Embryonic facial prominence (tissue), 1 donor: ENCODE measurements around the gene BORCS8.
"Not testable (repeated sequence)": the region's sequence is repeated elsewhere in the genome, so short reads cannot be mapped to it uniquely, and the experiment has no call there.

Source experiments
- DNase-seq: peaks from one replicate; pipeline ENCODE4 v3.0.0-alpha.2; 2016; ENCODE audit errors: extremely low spot score

BORCS8 gene

GRCh38 chr19:19181488-19181998 is 10.4 kb downstream of the BORCS8 start:
- DNase-seq: no peak

DNA sequence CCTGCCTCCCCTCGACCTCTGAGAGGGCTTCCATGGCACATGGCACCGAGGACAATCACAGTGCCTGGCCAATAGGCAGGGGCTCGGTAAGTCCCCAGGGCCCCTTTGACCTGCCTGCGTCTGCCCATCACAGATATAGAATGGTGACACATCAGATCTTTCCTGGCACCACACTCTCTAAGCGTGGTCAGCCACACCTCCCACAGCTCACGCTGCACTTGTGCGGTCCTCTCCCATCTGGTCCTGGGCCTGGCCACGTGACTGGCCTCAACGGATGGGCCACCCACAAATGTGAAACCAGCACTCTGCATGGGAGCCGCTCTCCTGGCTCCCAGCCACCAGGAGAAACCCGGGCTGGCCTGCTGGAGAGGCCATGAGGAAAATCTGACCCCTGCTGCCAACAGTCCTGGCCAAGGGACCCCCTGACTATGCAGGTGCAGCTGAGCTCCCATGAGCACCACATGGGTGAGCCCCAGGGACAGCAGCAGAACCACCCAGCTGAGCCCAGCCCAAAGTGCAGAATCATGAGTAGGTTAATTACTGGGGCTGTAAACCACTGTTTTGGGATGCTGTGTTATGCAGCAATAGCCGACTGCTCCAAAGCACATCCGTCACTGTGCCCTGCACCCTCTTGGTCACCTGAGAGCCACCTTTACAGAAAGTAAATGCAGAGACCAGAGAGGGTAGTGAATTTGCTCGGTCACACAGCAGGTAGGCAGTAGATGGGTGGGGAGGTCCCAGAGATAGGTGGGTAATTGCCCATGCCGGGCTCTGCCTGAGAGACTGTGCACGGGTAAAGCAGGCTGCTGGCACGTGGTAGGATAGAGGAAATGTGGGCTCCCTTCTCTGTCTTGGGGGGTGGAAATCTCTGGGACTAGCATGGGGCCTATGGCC is 12.2 kb downstream of the BORCS8 start:
- DNase-seq: no peak

DNA sequence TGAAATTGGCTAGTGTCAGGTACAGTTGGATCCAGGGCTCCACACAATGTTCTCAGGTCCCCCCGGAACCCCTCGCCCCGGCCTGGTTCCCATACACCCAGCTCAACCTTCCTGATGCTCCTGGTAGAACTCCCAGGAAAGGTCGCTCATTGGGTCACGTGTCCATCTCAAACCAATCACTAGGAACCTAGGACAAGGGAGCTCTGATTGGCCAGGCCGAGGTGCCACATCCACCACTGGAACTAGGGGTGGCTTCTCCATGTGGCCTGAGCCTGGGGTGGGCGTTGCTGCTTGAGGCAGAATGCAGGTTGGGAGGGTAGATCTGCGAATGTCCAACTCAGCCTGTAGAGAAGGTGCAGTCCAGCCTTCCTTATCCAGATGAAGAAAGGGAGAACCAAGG is 15.0 kb downstream of the BORCS8 start:
- DNase-seq: no peak

GRCh38 chr19:19173243-19173642 is 18.7 kb downstream of the BORCS8 start:
- not testable (repeated sequence) for DNase-seq

- no peak for DNase-seq
Measured at GRCh38 chr19:19171821-19172532, 20.0 kb downstream of the BORCS8 start.

DNA sequence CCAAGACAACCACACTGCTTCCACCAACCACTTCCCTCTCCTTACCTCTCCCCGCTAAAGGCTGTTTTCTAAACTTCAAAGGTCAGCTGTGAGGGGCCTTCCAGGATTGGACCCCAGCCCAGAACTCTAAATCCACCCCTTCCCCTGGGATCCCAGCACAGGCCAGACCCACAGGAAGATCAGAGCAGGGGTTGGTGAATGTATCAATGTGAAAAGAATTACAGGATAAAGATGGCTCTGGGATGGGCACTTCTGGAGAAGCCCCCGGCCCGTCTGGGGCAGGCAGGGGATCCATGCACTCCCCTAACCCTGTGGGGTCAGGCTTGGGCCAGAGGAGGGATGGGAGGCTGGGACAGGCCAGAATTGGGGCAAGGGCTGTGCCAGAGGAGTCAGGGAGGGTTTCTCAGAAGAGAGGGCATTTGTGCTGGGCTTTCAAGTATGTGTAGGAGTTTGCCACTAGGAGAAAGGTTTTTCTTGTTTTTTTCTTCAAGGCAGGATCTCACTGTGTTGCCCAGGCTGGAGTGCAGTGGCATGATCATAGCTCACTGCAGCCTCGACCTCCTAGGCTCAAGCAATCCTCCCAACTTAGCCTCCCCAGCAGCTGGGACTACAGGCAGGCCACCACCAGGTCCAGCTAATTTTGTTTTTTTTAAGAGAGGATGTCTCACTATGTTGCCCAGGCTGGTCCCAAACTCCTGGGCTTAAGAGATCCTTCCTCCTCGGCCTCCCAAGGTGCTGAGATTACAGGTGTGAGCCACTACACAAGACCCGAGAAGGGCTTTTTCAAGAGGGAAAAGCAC is 20.9 kb downstream of the BORCS8 start:
- DNase-seq: no peak

DNA sequence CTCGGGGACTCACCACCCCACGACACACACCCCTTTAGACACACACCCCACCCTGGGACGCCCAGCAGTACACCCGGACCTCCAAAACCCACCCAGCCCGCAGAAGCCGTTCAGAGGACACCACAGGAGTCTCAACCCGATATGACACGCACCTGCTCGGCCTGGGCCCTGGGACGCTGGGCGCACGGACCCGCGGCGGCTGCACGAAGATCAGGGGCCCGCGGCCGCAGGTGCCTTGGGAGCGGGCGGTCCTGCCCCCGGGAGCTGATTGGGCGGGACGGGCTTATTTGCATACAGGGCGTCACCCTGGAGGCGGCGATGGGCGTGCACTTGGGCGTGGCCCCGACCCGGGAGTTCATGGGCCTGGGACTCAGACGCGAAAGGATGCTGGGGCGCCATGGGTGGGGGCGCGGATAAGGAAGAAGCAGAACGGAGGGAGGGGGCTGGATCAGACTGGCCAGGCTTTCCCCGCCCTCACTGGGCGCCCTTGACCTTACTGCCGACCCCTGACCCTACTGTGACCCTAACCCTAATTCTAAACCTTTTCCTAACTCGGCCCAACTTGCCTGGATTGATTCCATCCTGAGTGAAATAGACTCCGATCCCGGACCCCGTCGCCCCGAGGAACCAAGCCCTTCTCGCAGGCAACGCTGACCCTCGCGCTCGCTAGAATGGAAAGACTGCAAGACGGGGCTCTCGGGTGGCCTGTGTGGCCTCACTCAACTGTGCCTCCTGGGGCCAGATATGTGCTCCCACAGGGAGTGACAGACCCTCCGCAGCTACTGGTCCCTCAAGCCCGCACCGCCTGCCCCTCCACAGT is 21.7 kb downstream of the BORCS8 start, which contains the start of gene MEF2B:
Gene MEF2B, minus strand, starts transcription at position 211 of the 820 bp plus-strand sequence. CDS start 19,528 bp downstream, outside the sequence.
- no peak for DNase-seq

- no peak for DNase-seq
Measured at GRCh38 chr19:19169236-19170052, 22.5 kb downstream of the BORCS8 start.

GRCh38 chr19:19167612-19168011 is 24.3 kb downstream of the BORCS8 start:
- no peak for DNase-seq

GRCh38 chr19:19165396-19165795 is 26.6 kb downstream of the BORCS8 start:
- DNase-seq: no peak

DNA sequence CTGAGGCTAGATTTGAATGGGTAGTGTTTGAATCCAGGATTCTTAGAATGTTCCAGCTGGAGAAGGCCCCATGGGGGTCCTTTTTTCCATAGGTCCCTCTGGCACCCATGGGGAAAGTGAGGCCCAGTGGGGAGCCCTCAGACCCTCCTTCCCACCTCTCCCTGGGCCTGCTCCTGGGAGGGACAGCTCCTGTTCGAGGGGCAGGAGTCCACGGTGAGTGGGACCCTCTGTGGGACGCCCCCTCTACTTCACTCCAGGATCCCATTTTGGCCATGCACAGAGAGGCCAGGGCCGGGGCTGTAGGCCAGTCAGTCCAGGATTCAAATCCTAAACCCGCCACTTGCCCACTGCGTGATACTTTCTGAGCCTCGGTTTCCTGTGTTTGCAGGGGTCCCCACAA is 29.5 kb downstream of the BORCS8 start:
- DNase-seq: no peak

DNA sequence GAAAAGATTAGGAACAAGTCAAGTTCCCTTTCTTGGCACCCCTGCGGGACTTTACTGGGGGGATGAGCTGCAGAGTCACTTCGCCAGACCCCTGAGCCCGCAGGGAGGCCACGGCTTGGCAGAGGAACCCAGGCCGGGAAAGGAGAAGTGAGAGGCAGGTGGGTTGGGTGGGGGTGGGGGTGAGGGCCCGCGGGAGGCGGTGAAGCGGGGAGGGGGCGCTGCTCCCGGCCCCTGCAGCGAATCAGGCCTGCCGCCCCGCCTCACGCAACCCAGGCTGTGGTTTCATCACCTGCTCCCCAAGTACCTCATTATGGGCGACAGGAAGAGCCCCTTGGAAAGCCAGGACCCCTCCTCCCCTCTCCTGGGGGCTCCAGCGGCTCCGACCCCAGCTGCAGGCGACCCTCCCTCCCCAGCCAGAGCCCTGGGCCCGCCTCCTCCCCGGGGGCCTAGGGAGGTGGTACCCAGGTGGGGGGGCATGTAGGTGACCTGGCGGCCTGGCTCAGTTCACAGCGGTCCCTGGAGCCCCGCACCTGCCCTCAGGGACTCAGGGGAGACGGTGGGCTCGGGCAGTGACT is 31.4 kb downstream of the BORCS8 start:
- DNase-seq: no peak

DNA sequence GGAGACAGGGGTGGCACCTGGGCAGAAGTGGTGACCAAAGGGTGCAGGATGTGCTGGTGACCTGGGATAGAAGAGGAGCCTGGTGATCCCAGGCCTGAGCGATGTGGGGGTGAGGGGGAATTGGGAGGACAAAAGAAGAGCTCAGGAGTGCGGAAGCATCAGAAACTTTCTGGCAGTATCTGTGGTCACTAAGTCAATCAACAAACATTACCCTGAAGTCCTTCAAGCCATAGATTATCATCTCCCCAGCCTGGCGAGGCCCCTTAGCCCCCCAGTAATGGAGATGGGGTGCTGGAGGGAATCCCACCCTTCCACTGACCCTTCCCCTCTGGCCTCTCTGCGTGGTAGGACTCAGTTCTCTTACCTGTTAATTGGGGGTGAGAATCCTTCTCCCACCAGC is 32.4 kb downstream of the BORCS8 start:
- no peak for DNase-seq

GRCh38 chr19:19157808-19158207 is 34.1 kb downstream of the BORCS8 start:
- DNase-seq: no peak

- DNase-seq: no peak
Measured at GRCh38 chr19:19155495-19156219, 36.3 kb downstream of the BORCS8 start.

GRCh38 chr19:19154768-19155494 is 37.0 kb downstream of the BORCS8 start:
- DNase-seq: no peak

DNA sequence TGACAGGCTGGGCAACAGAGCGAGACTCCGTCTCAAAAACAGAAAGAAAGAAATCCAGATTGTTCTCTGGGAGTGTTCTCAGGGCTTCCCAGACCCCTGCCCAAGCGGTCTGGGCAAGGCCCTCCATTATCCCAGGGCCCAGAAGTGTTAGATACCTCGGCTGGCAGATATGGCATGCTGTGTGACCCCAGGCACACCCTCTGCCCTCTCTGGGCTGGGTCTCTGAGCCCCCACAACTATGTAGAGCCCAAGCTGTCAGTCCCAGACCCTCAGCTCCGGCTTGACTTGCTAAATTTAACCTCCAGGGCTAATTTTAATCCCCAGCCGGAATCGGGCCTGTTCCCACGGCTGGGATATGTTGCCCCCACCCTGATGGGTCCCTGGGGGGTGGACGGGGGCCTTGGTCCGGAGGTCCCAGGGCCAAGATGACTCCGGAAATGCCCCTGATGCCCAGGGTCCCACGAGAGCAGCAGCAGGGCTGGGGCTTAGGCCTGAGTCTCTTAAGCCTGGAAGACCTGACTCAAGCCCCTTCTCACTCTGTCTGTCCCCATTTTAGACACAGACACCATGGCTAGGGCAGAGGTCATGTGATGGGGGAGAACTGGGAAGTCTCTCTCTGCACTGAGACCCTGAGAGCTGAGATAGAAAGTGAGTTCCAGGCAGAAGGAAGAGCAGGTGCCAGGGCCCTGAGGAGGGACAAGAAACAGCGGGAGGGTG is 39.1 kb downstream of the BORCS8 start:
- no peak for DNase-seq

DNA sequence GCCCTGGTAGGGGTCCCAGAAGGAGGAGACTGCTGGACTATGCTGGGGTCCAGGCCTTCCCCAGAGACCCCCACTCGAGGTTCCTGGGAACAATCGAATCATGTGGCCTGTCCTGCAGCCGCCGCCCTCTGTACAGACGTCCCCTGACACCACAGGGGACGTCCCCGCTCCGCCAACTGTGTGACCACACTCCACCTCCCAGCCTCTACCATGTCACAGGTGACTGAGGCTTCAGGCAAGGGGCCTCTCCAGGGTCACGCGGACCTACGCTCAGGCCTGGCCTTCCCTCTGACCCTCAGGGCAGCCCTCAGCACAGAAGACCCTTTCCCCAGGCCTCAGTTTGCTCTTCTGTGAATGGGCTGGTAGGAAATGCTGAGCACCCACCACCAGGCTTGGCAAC is 40.5 kb downstream of the BORCS8 start:
- no peak for DNase-seq
